ENCODE results near the gene SPTB. TPM values are rescaled to one million over a fixed set of nuclear protein-coding genes. Genes with fewer than 3 reads are reported as not detected.
A peak's percentile ranks its signal among the peaks of the same experiment; 100 is the strongest.

The SPTB gene
- total and polyA plus RNA-seq, 2 experiments from 2014 or later: 1.1 to 1.7 TPM

GRCh38 chr14:64706119-64706592, 173.6 kb downstream of the SPTB start:
- WGBS (ENCODE audit: low lambda C conversion rate, missing lambda C conversion rate): 17% methylated on average over 4 of the region's 4 CpGs
- TF ChIP-seq EZH2phosphoT487 (IDR thresholded peaks at IDR 0.05; ENCODE audit: low read depth, severe bottlenecking, unreplicated experiment) (no peak), EZH2 (IDR thresholded peaks at IDR 0.05; ENCODE audit: borderline replicate concordance) (no peak)
- TF ChIP-seq, protein P1, sequence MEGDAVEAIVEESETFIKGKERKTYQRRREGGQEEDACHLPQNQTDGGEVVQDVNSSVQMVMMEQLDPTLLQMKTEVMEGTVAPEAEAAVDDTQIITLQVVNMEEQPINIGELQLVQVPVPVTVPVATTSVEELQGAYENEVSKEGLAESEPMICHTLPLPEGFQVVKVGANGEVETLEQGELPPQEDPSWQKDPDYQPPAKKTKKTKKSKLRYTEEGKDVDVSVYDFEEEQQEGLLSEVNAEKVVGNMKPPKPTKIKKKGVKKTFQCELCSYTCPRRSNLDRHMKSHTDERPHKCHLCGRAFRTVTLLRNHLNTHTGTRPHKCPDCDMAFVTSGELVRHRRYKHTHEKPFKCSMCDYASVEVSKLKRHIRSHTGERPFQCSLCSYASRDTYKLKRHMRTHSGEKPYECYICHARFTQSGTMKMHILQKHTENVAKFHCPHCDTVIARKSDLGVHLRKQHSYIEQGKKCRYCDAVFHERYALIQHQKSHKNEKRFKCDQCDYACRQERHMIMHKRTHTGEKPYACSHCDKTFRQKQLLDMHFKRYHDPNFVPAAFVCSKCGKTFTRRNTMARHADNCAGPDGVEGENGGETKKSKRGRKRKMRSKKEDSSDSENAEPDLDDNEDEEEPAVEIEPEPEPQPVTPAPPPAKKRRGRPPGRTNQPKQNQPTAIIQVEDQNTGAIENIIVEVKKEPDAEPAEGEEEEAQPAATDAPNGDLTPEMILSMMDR (IDR thresholded peaks at IDR 0.05; ENCODE audit: poor library complexity): no peak
- Histone ChIP-seq H2AFZ (no peak overlapping the region), H3K4me3 (peak overlapping the region; percentile 85), H3K4me1 (ENCODE audit: insufficient read depth) (peaks cover 49% of the 10 kb centered on the region), H4K20me1 (ENCODE audit: insufficient read depth, poor library complexity, severe bottlenecking) (peaks cover 21% of the 10 kb centered on the region), H3K27me3 (no peaks in the 10 kb centered on the region), H3K27ac (peak overlapping the region; percentile 97), H3K9me3 (ENCODE audit: low read depth) (no peaks in the 10 kb centered on the region), H3K4me2 (peak overlapping the region; percentile 83), H3K9me2 (replicated peaks; ENCODE audit: insufficient read depth) (no peaks in the 10 kb centered on the region), H3K79me2 (peaks cover 66% of the 10 kb centered on the region), H3K36me3 (replicated peaks; ENCODE audit: insufficient read depth, low read depth) (no peaks in the 10 kb centered on the region)
- no peak for DNase-seq (ENCODE audit: low spot score)

- Histone ChIP-seq H3K27me3 (no peaks in the 10 kb centered on the region), H3K9me3 (ENCODE audit: low read depth) (no peaks in the 10 kb centered on the region), H3K27ac (peak overlapping the region; percentile 97), H3K79me2 (peaks cover 60% of the 10 kb centered on the region), H3K4me3 (peak overlapping the region; percentile 85), H3K9me2 (replicated peaks; ENCODE audit: insufficient read depth) (no peaks in the 10 kb centered on the region), H3K4me2 (peak overlapping the region; percentile 83), H3K4me1 (ENCODE audit: insufficient read depth) (peaks cover 49% of the 10 kb centered on the region), H3K36me3 (replicated peaks; ENCODE audit: insufficient read depth, low read depth) (no peaks in the 10 kb centered on the region), H4K20me1 (ENCODE audit: insufficient read depth, poor library complexity, severe bottlenecking) (peaks cover 21% of the 10 kb centered on the region), H2AFZ (no peak overlapping the region)
- WGBS (ENCODE audit: low lambda C conversion rate, missing lambda C conversion rate): 11% methylated on average over 18 of the region's 18 CpGs
- TF ChIP-seq EZH2phosphoT487 (IDR thresholded peaks at IDR 0.05; ENCODE audit: low read depth, severe bottlenecking, unreplicated experiment): no peak
- TF ChIP-seq, protein P1 (IDR thresholded peaks at IDR 0.05; ENCODE audit: poor library complexity): no peak
- no peak for TF ChIP-seq EZH2 (IDR thresholded peaks at IDR 0.05; ENCODE audit: borderline replicate concordance)
- peak; percentile 71 for DNase-seq (ENCODE audit: low spot score)
These were observed 174.2 kb downstream of the SPTB start for GRCh38 chr14:64705381-64706118.

DNA sequence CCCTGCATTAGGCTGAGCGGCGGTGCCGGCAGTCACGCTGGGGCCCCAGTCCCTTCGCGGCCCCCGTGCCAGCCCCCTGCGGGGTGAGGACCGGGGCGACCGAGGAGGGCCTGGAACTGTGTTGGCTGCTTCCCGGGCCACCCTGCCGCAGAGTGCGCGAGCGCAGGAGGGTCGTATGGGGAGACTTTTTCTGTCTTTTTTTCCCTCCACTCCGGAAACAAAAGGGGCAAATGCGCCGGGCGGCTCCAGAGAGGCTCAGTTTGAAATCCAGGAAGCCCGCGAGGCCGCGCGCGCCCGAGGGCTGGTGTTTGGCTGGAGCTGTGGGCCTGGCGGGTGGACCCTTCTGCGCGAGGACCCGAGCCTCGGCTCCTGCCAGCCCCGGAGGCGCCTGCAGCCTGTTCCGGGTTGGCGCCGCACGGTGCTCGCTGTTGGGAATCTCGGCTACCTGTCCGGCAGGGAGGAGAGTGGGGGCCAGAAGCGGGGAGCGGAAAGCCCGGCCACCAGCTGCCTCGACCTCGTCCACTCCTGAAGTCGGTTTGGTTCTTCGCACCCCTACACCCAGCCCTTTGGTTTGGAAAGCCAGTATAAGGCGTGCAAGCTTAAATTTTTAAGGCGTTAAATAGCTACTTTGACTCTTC, 174.8 kb downstream of the SPTB start:
- no peaks in the 10 kb centered on the region for H3K9me3 ChIP-seq (ENCODE audit: low read depth)
- H3K9me2 ChIP-seq (replicated peaks; ENCODE audit: insufficient read depth): no peaks in the 10 kb centered on the region
- WGBS (ENCODE audit: low lambda C conversion rate, missing lambda C conversion rate): under 1% methylated on average over 51 of the region's 51 CpGs
- peaks cover 16% of the 10 kb centered on the region for H4K20me1 ChIP-seq (ENCODE audit: insufficient read depth, poor library complexity, severe bottlenecking)
- peak overlapping the region; percentile 97 for H3K27ac ChIP-seq
- DNase-seq (ENCODE audit: low spot score): peak; percentile 52
- no peaks in the 10 kb centered on the region for H3K36me3 ChIP-seq (replicated peaks; ENCODE audit: insufficient read depth, low read depth)
- H3K4me1 ChIP-seq (ENCODE audit: insufficient read depth): peaks cover 49% of the 10 kb centered on the region
- H3K4me2 ChIP-seq: peak overlapping the region; percentile 83
- TF ChIP-seq EZH2 (IDR thresholded peaks at IDR 0.05; ENCODE audit: borderline replicate concordance) (no peak), EZH2phosphoT487 (IDR thresholded peaks at IDR 0.05; ENCODE audit: low read depth, severe bottlenecking, unreplicated experiment) (no peak)
- TF ChIP-seq, protein P1 (IDR thresholded peaks at IDR 0.05; ENCODE audit: poor library complexity): no peak
- peaks cover 53% of the 10 kb centered on the region for H3K79me2 ChIP-seq
- peak overlapping the region; percentile 85 for H3K4me3 ChIP-seq
- H2AFZ ChIP-seq: peak overlapping the region; percentile 51
- H3K27me3 ChIP-seq: no peaks in the 10 kb centered on the region

Measured in hepatocyte (in vitro differentiated cells).